NCI-H510A treated with DMSO at 0.1 percent for 48 hours (cell line): Measurements from ENCODE around the gene TSHZ2.

Experiments
- DNase-seq: peaks from one replicate; lab custom pipeline; 2025; lab: John Stamatoyannopoulos, UW

The TSHZ2 gene

DNA sequence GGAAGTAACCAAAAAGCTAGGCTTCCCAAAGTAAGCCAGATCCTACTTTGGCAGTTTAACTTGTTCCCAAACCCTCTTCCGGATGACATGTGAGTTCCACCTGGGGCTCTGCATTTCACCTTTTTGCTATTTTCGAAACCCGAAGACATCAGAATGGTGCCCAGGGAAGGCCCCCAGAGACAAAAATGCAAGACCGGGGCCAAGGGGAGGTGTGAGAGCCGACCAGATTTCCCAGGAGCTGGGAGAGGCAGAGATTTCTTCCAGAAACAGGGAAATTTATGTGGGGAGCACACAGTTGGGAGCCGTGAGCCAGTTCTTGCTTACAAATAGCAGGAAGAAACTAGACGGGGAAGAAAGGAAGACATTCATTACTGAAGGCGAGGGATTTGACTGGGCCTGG is 411.8 kb downstream of the TSHZ2 start:
- no peak for DNase-seq

GRCh38 chr20:53384392-53384791 is 412.2 kb downstream of the TSHZ2 start:
- DNase-seq: no peak

- no peak for DNase-seq
Measured at GRCh38 chr20:53385941-53386767, 414.0 kb downstream of the TSHZ2 start.

- no peak for DNase-seq
Measured at GRCh38 chr20:53387983-53388675, 416.0 kb downstream of the TSHZ2 start.

GRCh38 chr20:53389516-53390300 is 417.6 kb downstream of the TSHZ2 start:
- DNase-seq: no peak

GRCh38 chr20:53390770-53391169 is 418.6 kb downstream of the TSHZ2 start:
- DNase-seq: no peak

DNA sequence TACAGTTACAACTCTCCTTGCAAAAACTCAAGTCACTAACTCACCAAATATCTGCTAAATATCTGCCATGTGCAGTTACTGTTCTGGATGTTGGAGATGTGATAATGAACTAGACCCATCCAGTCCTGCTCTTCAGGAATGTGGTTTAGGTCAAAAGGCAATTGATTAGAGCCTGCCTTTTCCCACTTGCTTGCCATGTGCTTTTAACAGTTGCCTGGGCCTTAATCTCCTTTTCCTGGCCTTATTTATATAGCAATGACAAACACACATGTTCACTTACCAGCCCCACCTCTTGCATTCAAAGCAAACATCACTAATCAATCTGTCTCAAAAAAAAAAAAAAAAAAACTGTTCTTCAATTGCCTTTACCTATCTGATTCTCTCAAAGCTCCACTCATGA is 422.3 kb downstream of the TSHZ2 start:
- DNase-seq: no peak

DNA sequence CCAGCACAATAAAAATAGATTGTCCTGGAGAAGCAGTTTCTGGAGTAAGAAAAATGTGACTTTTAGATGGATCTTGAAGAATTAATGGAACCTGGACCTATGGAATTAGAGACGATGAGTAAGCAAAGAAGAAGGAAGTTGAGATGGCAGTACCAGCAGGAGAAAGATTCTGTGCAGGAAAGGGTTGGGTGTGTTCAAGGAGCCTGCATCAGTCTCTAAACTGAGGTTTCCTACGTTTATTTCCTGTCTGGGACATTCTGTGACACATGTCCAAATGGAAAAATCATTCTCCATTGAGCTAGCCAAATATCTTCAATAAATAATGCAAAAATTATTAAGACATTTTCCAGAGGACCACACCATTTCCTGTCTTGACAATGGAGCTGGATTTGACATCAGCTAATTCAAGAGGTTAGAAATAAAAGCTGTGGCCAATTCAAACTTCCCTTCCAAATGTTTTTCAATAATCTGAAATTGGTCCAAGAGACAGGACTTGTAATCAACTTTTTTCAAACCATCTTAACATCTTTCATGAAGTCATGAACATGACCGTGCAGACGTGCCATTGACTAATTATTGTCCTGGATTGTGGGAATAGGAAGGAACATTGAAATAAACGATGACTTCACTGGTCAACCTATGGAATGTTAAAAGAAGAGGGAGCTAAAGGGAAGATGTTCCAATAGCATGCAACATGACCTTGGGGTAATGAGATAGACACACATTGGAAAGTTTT is 423.2 kb downstream of the TSHZ2 start:
- DNase-seq: no peak

GRCh38 chr20:53399083-53399482 is 426.9 kb downstream of the TSHZ2 start:
- no peak for DNase-seq

DNA sequence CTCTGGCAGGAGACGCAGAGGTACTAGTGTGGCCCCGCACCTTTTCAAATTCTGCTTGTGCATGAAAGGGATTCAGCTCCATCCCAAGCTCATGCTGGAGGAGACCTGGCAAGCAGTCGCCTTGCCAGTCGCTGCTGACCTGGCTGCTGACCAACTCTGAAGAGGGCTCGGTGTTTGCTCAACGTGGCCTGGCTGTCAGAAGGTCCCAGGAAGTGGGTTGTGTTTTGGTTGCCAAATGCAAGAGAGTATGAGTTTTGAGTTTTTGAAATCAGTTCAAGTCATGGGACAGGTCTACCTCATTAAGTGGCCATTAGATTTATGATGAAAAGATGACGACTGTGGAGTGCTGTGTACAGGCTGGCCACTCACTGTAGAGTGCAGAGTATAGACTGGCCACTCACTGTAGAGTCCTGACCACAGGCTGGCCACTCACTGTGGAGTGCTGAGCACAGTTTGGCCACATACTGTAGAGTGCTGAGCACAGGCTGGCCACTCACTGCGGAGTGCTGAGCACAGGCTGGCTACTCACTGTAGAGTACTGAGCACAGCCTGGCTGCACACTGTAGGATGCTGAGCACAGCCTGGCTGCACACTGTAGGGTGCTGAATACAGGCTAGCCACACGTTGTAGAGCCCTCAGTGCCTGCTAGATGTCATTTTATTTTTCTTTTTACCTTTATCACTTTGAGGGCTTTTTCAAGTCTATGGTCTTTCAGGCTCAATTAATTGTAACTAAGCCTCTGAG is 427.6 kb downstream of the TSHZ2 start:
- DNase-seq: no peak

- DNase-seq: no peak
Measured at GRCh38 chr20:53402233-53403005, 430.3 kb downstream of the TSHZ2 start.

- no peak for DNase-seq
Measured at GRCh38 chr20:53403029-53403428, 430.9 kb downstream of the TSHZ2 start.

DNA sequence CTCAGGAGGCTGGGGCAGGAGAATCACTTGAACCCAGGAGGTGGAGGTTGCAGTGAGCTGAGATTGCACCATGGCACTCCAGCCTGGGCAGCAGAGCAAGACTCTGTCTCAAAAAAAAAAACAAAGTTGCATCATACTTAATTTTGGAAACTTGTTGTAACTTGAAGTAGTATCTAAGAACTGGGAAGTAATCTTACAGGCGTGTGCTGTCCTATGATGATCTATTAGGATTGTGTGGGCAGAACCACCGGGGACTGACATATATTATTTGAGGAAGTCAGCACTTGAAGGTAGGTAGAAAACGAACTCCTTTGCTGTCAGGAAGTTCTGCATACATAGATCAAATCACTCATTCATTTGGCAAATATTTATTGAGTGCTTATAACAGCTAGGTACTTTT is 433.0 kb downstream of the TSHZ2 start:
- DNase-seq: no peak

- DNase-seq: no peak
Measured at GRCh38 chr20:53406580-53406979, 434.4 kb downstream of the TSHZ2 start.

GRCh38 chr20:53408691-53409446 is 436.7 kb downstream of the TSHZ2 start:
- no peak for DNase-seq

GRCh38 chr20:53409447-53409717 is 437.2 kb downstream of the TSHZ2 start:
- no peak for DNase-seq

DNA sequence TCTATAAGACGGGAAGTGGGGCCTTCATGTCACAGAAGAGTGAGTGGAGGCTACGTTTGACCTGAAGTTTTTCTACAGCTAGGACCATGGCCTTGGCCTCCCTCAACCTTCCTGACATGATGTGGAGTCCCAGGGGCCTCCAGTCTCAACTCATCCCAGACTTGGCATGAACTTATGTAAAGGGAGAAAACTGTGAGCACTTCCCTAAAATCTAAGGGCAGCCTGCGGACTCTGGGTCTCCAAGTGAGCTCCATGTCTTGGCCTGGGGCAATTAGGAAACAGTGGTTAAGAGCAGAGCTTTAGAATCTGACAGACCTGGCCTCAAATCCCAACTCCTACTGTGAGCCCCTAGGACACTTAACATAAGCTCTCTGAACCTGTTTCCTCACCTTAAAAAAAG is 439.0 kb downstream of the TSHZ2 start:
- DNase-seq: no peak

GRCh38 chr20:53411891-53412290 is 439.7 kb downstream of the TSHZ2 start:
- no peak for DNase-seq

GRCh38 chr20:53412577-53413185 is 440.5 kb downstream of the TSHZ2 start:
- no peak for DNase-seq

- DNase-seq: peak; percentile 66
Measured at GRCh38 chr20:53413186-53413631, 441.1 kb downstream of the TSHZ2 start.
